A549 (cell line): Measurements from ENCODE around the gene FAM180B. TPM values are rescaled to one million over a fixed set of nuclear protein-coding genes. Genes with fewer than 3 reads are reported as not detected.

Experiments used
- ATAC-seq, 2 experiments: fragments of 200-7000 bp in 1 of 2; fragments of >200 bp in 1 of 2; cut with Nextera tagmentation in 1 of 2; cut with Tn5 transposase in 1 of 2; 3 replicates each; pipeline versions ENCODE4 v1.8.0 to v1.9.1; 2018 to 2020; ENCODE audit warnings: mild to moderate bottlenecking in 1 of 2, moderate library complexity in 1 of 2
- CTCF ChIA-PET: fragments of 300-600 bp; sonication (Branson Sonifier 250); formaldehyde crosslinking; extraction: SDS; loops from one replicate; lab custom pipeline; 2021; ENCODE audit warnings: antibody characterized with exemption, inconsistent platforms; lab: Yijun Ruan, JAX
- POLR2A ChIA-PET: fragments of 350-600 bp; formaldehyde crosslinking; extraction: SDS; loops from one replicate; lab custom pipeline; 2021; ENCODE audit warnings: antibody characterized with exemption, inconsistent platforms; lab: Yijun Ruan, JAX
- DNase-seq, 2 experiments: peaks; one replicate each; pipeline versions ENCODE4 v3.0.0 to v3.0.0-alpha.2; 2011 to 2016; ENCODE audit warnings: low read depth in 1 of 2, low spot score in 1 of 2
- FAIRE-seq: peaks from 2 replicates; lab custom pipeline; 2011; peaks lifted over from hg19 to GRCh38; lab: Jason Lieb, UNC
- H3K27ac ChIP-seq, 2 experiments: fragments of >200 bp; sonication (Bioruptor Twin); formaldehyde crosslinking; 3 replicates each; pipeline ENCODE4 v1.5.1; 2016 to 2017
- H3K4me1 ChIP-seq: fragments of >200 bp; sonication (Bioruptor Twin); formaldehyde crosslinking; 3 replicates; pipeline ENCODE4 v1.6.1; 2016
- H3K4me2 ChIP-seq: fragments of >200 bp; sonication (Bioruptor Twin); formaldehyde crosslinking; 3 replicates; pipeline ENCODE4 v1.6.1; 2016
- H3K4me3 ChIP-seq: fragments of >200 bp; sonication (Bioruptor Twin); formaldehyde crosslinking; 3 replicates; pipeline ENCODE4 v1.5.1; 2016
- H3K9me3 ChIP-seq: fragments of >200 bp; sonication (Bioruptor Twin); formaldehyde crosslinking; 3 replicates; pipeline ENCODE4 v1.6.1; 2016
- CEBPB ChIP-seq, 2 experiments: fragments of >200 bp in 1 of 2; sonication (Bioruptor Twin) in 1 of 2; formaldehyde crosslinking in 1 of 2; IDR thresholded peaks; 2 replicates each; pipeline ENCODE4 v1.6.1; 2012 to 2016
- EHF ChIP-seq: fragments of 250-450 bp; sonication (Bioruptor Pico); IDR thresholded peaks from 2 replicates; pipeline ENCODE4 v1.5.0; 2020; ENCODE audit warnings: mild to moderate bottlenecking
- EHMT2 ChIP-seq: fragments of 200-600 bp; sonication (generic); IDR thresholded peaks from 2 replicates; pipeline ENCODE4 v1.6.1; 2016; ENCODE audit warnings: antibody characterized with exemption, low read depth, mild to moderate bottlenecking, moderate library complexity
- EP300 ChIP-seq, 2 experiments: fragments of >200 bp; sonication (Bioruptor Twin); formaldehyde crosslinking; IDR thresholded peaks; 2 replicates in 1 of 2; 3 replicates in 1 of 2; pipeline ENCODE4 v1.6.1; 2016 to 2017
- ESRRA ChIP-seq: fragments of 150-350 bp; IDR thresholded peaks from 2 replicates; pipeline ENCODE4 v1.6.1; 2014; ENCODE audit warnings: mild to moderate bottlenecking, low read length, borderline replicate concordance
- FOSL2 ChIP-seq, 2 experiments: fragments of 450-650 bp in 1 of 2; fragments of >200 bp in 1 of 2; sonication (Bioruptor Twin) in 1 of 2; formaldehyde crosslinking; IDR thresholded peaks; 2 replicates each; pipeline versions ENCODE4 v1.5.0 to v1.6.1; 2016 to 2020; ENCODE audit warnings: mild to moderate bottlenecking in 1 of 2, moderate library complexity in 1 of 2
- FOXS1 ChIP-seq: fragments of 250-450 bp; sonication (Bioruptor Pico); IDR thresholded peaks from 2 replicates; pipeline ENCODE4 v1.5.0; 2020; ENCODE audit warnings: mild to moderate bottlenecking, moderate library complexity
- GATA3 ChIP-seq: IDR thresholded peaks from 2 replicates; pipeline ENCODE4 v1.6.1; 2012; ENCODE audit warnings: borderline replicate concordance
- HOXA7 ChIP-seq: fragments of 250-450 bp; sonication (Bioruptor Pico); IDR thresholded peaks from 2 replicates; pipeline ENCODE4 v1.5.0; 2020; ENCODE audit warnings: mild to moderate bottlenecking, moderate library complexity
- HOXB13 ChIP-seq: fragments of 250-450 bp; sonication (Bioruptor Pico); IDR thresholded peaks from 2 replicates; pipeline ENCODE4 v1.5.0; 2020; ENCODE audit warnings: low read depth, mild to moderate bottlenecking, moderate library complexity
- NPAS2 ChIP-seq: fragments of 250-450 bp; sonication (Bioruptor Pico); IDR thresholded peaks from 2 replicates; pipeline ENCODE4 v1.8.0; 2022; ENCODE audit warnings: mild to moderate bottlenecking, moderate library complexity, borderline replicate concordance
- POLR2AphosphoS2 ChIP-seq: conservative IDR thresholded peaks from 2 replicates; pipeline ENCODE4 v1.6.1; 2012; ENCODE audit warnings: low read length, improper control_type of control experiment, inconsistent platforms
- RNF2 ChIP-seq: fragments of 200-600 bp; sonication (generic); IDR thresholded peaks from 2 replicates; pipeline ENCODE4 v1.6.1; 2016; ENCODE audit warnings: low read depth, mild to moderate bottlenecking, antibody characterized with exemption, moderate library complexity, borderline replicate concordance
- WGBS: methylation state at CpG from one replicate; pipeline ENCODE4 v1.1.6; 2017; ENCODE audit errors: missing lambda C conversion rate; 5-methylcytosine and 5-hydroxymethylcytosine counted together
- polyA plus RNA-seq, 4 experiments: library from polyadenylated mRNA; depleted of rRNA in 3 of 4; stranded (reverse); fragments of >200 nt; fragmentation: RNase III in 1 of 4; extraction: RNeasy Plus Mini Kit Qiagen cat#74134 plus additional on column Dnase treatment in 1 of 4; gene quantifications; 2 replicates in 3 of 4; 3 replicates in 1 of 4; pipeline ENCODE4 v1.2.3, GENCODE V29; 2011 to 2017
- TF ChIP-seq, protein P1 (sequence below): fragments of >200 bp; sonication (Bioruptor Twin); formaldehyde crosslinking; IDR thresholded peaks from 3 replicates; pipeline ENCODE4 v1.5.1; 2016
- TF ChIP-seq, protein P2 (sequence below): IDR thresholded peaks from 2 replicates; pipeline ENCODE4 v1.6.1; 2012
- TF ChIP-seq, protein P3 (sequence below): fragments of >200 bp; sonication (Bioruptor Twin); formaldehyde crosslinking; IDR thresholded peaks from 2 replicates; pipeline ENCODE4 v1.6.1; 2016

Gene FAM180B
- polyA plus RNA-seq, 2 of the 4 experiments (the other 2 are of a cell fraction) = not detected

DNA sequence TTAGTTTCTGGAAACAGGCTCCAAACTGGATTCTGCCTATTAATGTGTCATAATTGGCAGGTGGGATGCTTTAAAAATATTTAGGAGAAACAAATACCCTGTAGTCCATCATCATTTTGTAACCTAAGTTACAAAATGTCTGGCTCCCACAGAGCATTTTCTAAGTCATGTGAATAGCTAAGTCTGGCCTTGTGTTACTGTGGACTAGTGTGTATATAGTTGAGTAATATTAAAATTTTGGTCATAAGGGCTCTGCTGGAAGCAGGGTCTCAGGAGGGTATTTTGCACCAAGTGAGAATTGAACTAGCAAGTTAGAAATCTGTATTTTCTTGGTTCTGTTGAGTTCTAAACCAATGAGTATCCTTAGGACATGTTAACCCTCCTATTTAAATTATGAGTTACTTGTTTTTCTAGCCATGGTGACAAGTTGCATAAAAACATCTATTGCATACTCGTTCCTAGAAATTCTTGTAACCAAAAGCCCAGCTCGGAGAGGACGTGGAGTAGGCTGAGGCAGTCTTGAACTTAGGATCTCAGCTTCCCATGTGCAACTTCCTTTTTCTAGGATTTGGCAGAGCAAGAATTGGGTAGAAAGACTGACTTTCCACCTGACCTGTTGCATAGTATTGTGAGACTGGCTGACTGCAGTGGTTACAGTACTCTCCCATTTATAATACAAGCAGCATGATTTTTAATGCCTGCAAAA lies 15.7 kb upstream of the FAM180B start:
- DNase-seq (no peak), FAIRE-seq (no peak), ATAC-seq (no peak)
- TF ChIP-seq HOXA7 (CRISPR knock-in tag) (no peak), EHF (CRISPR knock-in tag) (no peak), ESRRA (no peak), HOXB13 (CRISPR knock-in tag) (no peak), FOSL2 (IDR thresholded peaks at IDR 0.05) (no peak), FOSL2 (CRISPR knock-in tag; IDR thresholded peaks at IDR 0.05) (no peak), GATA3 (no peak), EP300 (IDR thresholded peaks at IDR 0.05) (no peak)
- Histone ChIP-seq H3K4me3 (no peak overlapping the region), H3K4me2 (no peak overlapping the region), H3K27ac (no peak overlapping the region), H3K4me1 (peaks cover 9% of the 10 kb centered on the region; the same call in 2 of the 3 replicates), H3K9me3 (no peaks in the 10 kb centered on the region)
- POLR2A ChIA-PET = no interaction called here
- CTCF ChIA-PET = interaction anchor here (0.6 to 2.3 kb wide), 5 partner anchors 8 to 19 kb away, joined by 3 to 6 read pairs (median 3); partner anchors contain the start of genes KBTBD4 and NDUFS3
- 92% methylated on average over 3 of the region's 3 CpGs for WGBS

DNA sequence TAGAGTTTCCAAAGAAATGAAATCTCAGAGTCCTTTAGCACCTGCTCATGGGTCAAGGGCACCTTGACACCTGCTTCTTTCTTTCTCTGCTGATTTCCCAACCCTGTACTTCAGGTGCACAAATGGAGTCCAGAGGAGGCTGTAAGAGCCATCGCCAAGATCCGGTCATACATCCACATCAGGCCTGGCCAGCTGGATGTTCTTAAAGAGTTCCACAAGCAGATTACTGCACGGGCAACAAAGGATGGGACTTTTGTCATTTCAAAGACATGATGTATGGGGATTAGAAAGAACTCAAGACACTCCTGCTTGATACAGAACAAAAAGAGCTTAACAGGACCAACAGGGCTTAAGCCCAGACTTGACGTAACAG lies 15.1 kb upstream of the FAM180B start:
- Histone ChIP-seq H3K4me1 (peaks cover 7% of the 10 kb centered on the region; the same call in 2 of the 3 replicates), H3K4me2 (no peak overlapping the region), H3K9me3 (no peaks in the 10 kb centered on the region), H3K4me3 (no peak overlapping the region), H3K27ac (no peak overlapping the region)
- ChIA-PET CTCF (interaction anchor here (0.6 to 1.1 kb wide), 4 partner anchors 9 to 27 kb away, joined by 3 read pairs; no protein-coding TSS in a partner anchor), POLR2A (no interaction called here)
- TF ChIP-seq, protein P1, sequence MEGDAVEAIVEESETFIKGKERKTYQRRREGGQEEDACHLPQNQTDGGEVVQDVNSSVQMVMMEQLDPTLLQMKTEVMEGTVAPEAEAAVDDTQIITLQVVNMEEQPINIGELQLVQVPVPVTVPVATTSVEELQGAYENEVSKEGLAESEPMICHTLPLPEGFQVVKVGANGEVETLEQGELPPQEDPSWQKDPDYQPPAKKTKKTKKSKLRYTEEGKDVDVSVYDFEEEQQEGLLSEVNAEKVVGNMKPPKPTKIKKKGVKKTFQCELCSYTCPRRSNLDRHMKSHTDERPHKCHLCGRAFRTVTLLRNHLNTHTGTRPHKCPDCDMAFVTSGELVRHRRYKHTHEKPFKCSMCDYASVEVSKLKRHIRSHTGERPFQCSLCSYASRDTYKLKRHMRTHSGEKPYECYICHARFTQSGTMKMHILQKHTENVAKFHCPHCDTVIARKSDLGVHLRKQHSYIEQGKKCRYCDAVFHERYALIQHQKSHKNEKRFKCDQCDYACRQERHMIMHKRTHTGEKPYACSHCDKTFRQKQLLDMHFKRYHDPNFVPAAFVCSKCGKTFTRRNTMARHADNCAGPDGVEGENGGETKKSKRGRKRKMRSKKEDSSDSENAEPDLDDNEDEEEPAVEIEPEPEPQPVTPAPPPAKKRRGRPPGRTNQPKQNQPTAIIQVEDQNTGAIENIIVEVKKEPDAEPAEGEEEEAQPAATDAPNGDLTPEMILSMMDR = no peak
- no peak for TF ChIP-seq EP300 (IDR thresholded peaks at IDR 0.05)
- TF ChIP-seq NPAS2 (CRISPR knock-in tag) = no peak
- TF ChIP-seq, protein P2, sequence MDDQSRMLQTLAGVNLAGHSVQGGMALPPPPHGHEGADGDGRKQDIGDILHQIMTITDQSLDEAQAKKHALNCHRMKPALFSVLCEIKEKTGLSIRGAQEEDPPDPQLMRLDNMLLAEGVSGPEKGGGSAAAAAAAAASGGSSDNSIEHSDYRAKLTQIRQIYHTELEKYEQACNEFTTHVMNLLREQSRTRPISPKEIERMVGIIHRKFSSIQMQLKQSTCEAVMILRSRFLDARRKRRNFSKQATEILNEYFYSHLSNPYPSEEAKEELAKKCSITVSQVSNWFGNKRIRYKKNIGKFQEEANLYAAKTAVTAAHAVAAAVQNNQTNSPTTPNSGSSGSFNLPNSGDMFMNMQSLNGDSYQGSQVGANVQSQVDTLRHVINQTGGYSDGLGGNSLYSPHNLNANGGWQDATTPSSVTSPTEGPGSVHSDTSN = no peak
- no peak for TF ChIP-seq CEBPB (IDR thresholded peaks at IDR 0.05)
- TF ChIP-seq, protein P3, sequence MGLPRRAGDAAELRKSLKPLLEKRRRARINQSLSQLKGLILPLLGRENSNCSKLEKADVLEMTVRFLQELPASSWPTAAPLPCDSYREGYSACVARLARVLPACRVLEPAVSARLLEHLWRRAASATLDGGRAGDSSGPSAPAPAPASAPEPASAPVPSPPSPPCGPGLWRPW = no peak
- TF ChIP-seq POLR2AphosphoS2 = no peak
- 94% methylated on average over 4 of the region's 4 CpGs for whole genome bisulfite sequencing
- FAIRE-seq (no peak), ATAC-seq (no peak), DNase-seq (no peak)

DNA sequence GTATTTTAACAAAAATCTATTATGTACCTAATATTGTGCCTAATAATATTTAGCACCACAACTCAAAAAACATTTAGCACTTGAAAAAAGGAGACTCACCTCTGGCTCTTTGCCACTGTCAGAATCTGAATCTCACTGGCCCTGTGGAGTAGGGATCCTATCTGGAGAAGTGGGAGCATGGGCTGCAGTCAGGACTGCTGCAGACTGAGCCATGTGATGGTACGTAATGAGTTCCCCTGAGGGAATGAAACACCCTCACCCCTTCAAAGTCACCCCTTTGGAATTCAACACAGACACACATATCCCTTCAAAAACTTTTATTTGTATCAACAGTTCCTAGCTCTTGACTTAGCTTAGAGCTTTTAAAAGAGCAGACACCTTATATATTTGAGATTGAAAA lies 14.6 kb upstream of the FAM180B start:
- ATAC-seq = peak in 1 of 2 experiments; percentile 52; a peak in 1 of 6 replicates
- no peak for TF ChIP-seq FOXS1 (CRISPR knock-in tag)
- no peak for TF ChIP-seq EHMT2
- TF ChIP-seq GATA3 = no peak
- TF ChIP-seq RNF2 = no peak
- TF ChIP-seq, all 56 proteins: peak for 0
- no peaks in the 10 kb centered on the region for H3K9me3 ChIP-seq
- H3K4me2 ChIP-seq = no peak overlapping the region
- H3K4me3 ChIP-seq = no peak overlapping the region
- 84% methylated on average over 1 of the region's 1 CpG for WGBS
- DNase-seq (no peak), FAIRE-seq (no peak)
- ChIA-PET CTCF (interaction anchor here (1.1 kb wide), 1 partner anchor 28 kb away, joined by 3 read pairs; no protein-coding TSS in a partner anchor), POLR2A (no interaction called here)
- no peak overlapping the region for H3K27ac ChIP-seq
- H3K4me1 ChIP-seq = peaks cover 2% of the 10 kb centered on the region; the same call in 1 of the 3 replicates
